Posterior vena cava (tissue), 2 donors: ENCODE data around the gene SLC47A1. TPM values are rescaled to one million over a fixed set of nuclear protein-coding genes. Genes with fewer than 3 reads are reported as not detected.
"Not testable (repeated sequence)": the region's sequence is repeated elsewhere in the genome, so short reads cannot be mapped to it uniquely, and the experiment has no call there.

Experiments
- DNase-seq: peaks from one replicate; pipeline ENCODE4 v3.0.0-alpha.2; 2020; ENCODE audit warnings: low spot score
- intact Hi-C, 2 donors: fragments of 100-400 bp; cut with DNase I; formaldehyde crosslinking; loops; one replicate each; pipeline versions ENCODE4 v1.14.1 to v1.14.2; 2022 to 2023
- long read RNA-seq, 2 donors: library from polyadenylated mRNA; unstranded; transcript quantifications; one replicate each; pipeline ENCODE4 v2.0.0, GENCODE V29; 2020 to 2021
- total RNA-seq, 2 donors: library from RNA; stranded (reverse); fragmentation: NEBNext Ultra II Directional; extraction: Animal tissue kit (Norgen Biotek cat#: 25700); gene quantifications; one replicate each; pipeline ENCODE4 v1.2.1, GENCODE V29; 2021
- donor health status: DM: yes; HTN: yes; CAD: no.
- donor health status: DM: yes; HTN: yes; CAD: no.

Gene SLC47A1
- total RNA-seq: 1 to 10 TPM; 1.2 to 3.4 TPM
- long read RNA-seq, donor 1, partial matches to known transcripts: 0 of 1 reads
- long read RNA-seq, donor 1, other reads (novel, unspliced or antisense): 1 of 1 reads
- long read RNA-seq, donor 2, partial matches to known transcripts: 0 of 1 reads
- long read RNA-seq, donor 2, other reads (novel, unspliced or antisense): 1 of 1 reads

DNA sequence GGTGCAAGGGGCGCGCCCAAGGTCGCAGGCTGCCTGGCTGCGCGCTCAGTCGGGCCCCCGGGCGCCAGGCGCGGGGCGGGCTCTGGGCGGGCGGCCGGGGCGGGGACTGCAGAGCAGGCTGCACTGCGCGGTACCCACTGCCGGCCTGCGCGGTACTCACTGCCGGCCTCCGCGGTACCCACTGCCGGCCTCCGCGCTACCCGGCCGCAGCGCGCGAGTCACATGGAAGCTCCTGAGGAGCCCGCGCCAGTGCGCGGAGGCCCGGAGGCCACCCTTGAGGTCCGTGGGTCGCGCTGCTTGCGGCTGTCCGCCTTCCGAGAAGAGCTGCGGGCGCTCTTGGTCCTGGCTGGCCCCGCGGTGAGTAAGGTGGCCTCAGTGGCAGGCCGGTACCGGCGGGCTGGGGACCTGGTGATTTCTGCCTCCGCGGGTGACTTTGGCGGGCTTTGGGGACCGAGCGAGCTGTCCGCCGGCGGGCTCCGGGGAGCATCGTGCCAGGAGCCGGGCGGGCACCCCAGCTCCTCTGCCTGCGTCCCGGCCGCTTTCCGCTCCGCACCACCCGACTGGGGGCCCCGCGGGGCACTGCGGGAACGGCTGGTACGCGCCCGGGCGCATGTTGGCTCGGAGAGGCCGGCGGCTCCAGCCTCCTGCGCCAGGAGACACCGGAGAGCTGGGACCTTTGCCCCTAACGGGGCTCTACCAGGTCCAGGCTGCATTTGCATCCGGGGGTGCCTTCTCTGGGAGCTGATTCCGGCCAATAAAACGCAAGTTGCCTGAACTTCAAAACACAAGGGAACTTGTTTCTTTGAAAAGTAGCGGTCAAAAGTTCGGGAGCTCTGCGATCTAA lies at the start of gene SLC47A1:
Gene SLC47A1 (plus strand): TSS at position 137 of the 844 bp plus-strand sequence. CDS start 86 bp downstream, at position 223.
- intact Hi-C loops: no loop called here
- DNase-seq: peak; percentile 77

GRCh38 chr17:19485800-19486340 lies 47.8 kb upstream of the SLC47A1 start:
- intact Hi-C loops: no loop called here
- no peak for DNase-seq

- intact Hi-C loops: no loop called here
- DNase-seq: no peak
Observed at GRCh38 chr17:19486351-19487023, 47.2 kb upstream of the SLC47A1 start.

DNA sequence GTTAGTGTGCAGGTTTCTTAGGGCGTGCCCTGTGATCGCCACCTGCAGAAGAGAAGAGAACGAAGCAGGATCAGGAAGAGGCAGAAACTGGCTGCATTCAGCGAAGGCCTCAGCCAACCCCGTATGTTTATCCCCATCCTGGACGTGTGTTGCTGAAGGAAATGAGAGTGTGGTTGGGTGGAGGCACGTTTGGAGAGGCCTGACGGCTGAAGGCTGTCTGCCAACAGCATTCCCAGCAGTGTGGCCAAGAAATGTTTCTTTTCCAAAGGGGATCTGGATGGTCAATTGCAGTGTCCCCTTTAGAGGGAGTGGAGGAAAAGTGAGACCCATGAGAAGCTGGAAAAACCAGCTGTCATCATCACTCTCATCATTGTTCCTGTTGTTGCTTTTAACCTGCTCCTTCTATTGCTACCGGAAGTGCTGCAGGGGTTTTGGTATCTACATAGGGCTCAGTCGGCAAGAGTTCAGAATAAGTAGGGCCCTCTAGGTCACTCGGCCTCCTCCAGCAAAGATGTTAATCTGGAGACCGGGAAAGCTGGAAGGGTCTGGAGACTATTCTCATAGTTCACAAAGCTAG lies 46.5 kb upstream of the SLC47A1 start:
- intact Hi-C loops: no loop called here
- DNase-seq: no peak

GRCh38 chr17:19492141-19492540 lies 41.5 kb upstream of the SLC47A1 start:
- intact Hi-C loops: no loop called here
- no peak for DNase-seq

- no peak for DNase-seq
- intact Hi-C loops: no loop called here
Observed at GRCh38 chr17:19494961-19495806, 38.5 kb upstream of the SLC47A1 start.

GRCh38 chr17:19495828-19496528 lies 37.7 kb upstream of the SLC47A1 start:
- no peak for DNase-seq
- intact Hi-C loops: no loop called here

DNA sequence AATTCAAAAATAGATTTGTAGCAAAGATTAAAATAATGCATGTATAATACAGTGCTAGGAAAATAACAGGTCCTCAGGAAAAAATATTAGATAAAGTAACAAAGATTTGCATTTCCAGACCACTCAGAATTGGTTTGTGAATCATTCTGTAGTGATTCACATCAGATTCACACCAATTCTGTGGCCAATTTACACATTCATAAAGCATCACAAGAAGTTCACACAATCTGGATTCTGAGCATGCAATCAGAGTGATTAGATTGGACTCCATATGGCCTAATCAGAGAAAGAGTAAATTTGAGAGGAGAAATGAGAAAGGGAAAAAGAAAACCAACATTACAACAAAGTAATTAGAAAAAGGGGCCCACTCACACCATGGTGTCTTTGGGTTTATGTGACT lies 36.0 kb upstream of the SLC47A1 start:
- DNase-seq: no peak

GRCh38 chr17:19501219-19501618 lies 32.4 kb upstream of the SLC47A1 start:
- no peak for DNase-seq
- intact Hi-C loops: no loop called here

More for the DNA sequence above, 36.0 kb upstream of the SLC47A1 start:
- intact Hi-C loops: no loop called here

- intact Hi-C loops: no loop called here
- no peak for DNase-seq
Observed at GRCh38 chr17:19502517-19502916, 31.1 kb upstream of the SLC47A1 start.

- intact Hi-C loops, DNase-seq: not testable (repeated sequence)
Observed at GRCh38 chr17:19505561-19505960, 28.1 kb upstream of the SLC47A1 start.

GRCh38 chr17:19507775-19508576 lies 25.7 kb upstream of the SLC47A1 start:
- intact Hi-C loops: loop anchor here in 1 of 2 donors (1.0 kb wide), 1 partner anchor 47 kb away; no protein-coding TSS in a partner anchor

GRCh38 chr17:19508577-19508867 lies 25.1 kb upstream of the SLC47A1 start:
- intact Hi-C loops: loop anchor here in 1 of 2 donors (1.0 kb wide), 1 partner anchor 47 kb away; no protein-coding TSS in a partner anchor
- DNase-seq: no peak

More at GRCh38 chr17:19507775-19508576, 25.7 kb upstream of the SLC47A1 start:
- peak; percentile 92 for DNase-seq

DNA sequence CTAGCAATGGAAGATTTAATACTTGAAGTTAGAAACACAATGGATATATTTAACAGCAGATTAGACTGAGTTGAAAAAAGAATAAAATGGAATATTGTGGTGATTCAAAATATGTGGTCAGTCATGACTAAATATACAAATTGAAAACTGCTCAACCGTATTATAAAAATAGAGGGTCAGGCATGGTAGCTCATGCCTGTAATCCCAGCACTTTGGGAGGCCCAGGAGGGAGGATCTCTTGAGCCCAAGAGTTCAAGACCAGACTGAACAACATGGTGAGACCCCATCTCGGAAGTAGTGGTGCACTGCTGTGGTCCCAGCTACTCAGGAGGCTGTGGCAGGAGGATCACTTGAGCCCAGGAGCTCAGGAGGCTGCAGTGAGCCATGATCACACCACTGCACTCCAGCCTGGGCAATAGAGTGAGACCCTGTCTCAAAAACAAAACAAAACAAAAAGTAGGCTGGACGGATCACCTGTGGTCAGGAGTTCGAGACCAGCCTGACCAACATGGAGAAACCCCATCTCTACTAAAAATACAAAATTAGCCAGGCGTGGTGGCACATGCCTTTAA lies 24.3 kb upstream of the SLC47A1 start:
- DNase-seq, intact Hi-C loops: not testable (repeated sequence)

DNA sequence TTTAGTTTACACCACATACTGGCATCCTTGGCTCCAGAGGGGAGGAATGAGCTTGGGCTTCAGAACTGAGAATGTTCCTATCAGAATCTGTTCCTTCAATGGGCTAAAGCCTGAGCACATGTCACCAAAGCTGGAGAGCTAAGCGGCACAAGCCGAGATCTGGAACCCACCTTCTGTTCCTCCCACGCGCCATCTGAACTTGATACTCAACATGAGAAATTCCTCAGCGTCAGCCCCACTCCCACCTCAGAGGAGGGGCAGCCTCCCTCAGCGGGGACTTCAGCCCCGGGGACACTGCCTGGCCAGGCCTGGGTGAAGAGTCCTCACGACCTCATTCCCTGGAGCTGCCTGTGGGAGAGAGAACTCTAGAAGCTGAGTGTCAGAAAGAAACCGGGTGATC lies 22.8 kb upstream of the SLC47A1 start:
- DNase-seq: no peak
- intact Hi-C loops: loop anchor here (5.0 kb wide), 2 partner anchors 251 to 256 kb away; no protein-coding TSS in a partner anchor

- DNase-seq: no peak
- intact Hi-C loops: loop anchor here (5.0 kb wide), 2 partner anchors 248 to 253 kb away; no protein-coding TSS in a partner anchor
Observed at GRCh38 chr17:19513897-19514488, 19.7 kb upstream of the SLC47A1 start.
